Measurements from ENCODE around the gene HAGHL.
A peak's percentile ranks its signal among the peaks of the same experiment; 100 is the strongest.
"Not testable (repeated sequence)": the region's sequence is repeated elsewhere in the genome, so short reads cannot be mapped to it uniquely, and the experiment has no call there.

The HAGHL gene

GRCh38 chr16:736936-737481 lies 10.1 kb downstream of the HAGHL start:
- DNase-seq: no peak

- DNase-seq: no peak
Observed at GRCh38 chr16:739560-740458, 12.9 kb downstream of the HAGHL start.

GRCh38 chr16:740459-740763 lies 13.5 kb downstream of the HAGHL start:
- DNase-seq: no peak

GRCh38 chr16:740764-741505 lies 14.0 kb downstream of the HAGHL start, which contains the start of gene CIAO3:
Gene CIAO3 (minus strand): TSS chr16:740997. CDS start chr16:740985, 12 bp downstream.
- DNase-seq: peak; percentile 89

- no peak for DNase-seq
Observed at GRCh38 chr16:741986-742629, 15.2 kb downstream of the HAGHL start.

- not testable (repeated sequence) for DNase-seq
Observed at GRCh38 chr16:742894-743293, 16.0 kb downstream of the HAGHL start.

GRCh38 chr16:743794-744500 lies 17.0 kb downstream of the HAGHL start:
- DNase-seq: no peak

GRCh38 chr16:745739-746138 lies 18.8 kb downstream of the HAGHL start:
- no peak for DNase-seq

GRCh38 chr16:746637-747036 lies 19.7 kb downstream of the HAGHL start:
- no peak for DNase-seq

- no peak for DNase-seq
Observed at GRCh38 chr16:747978-748746, 21.3 kb downstream of the HAGHL start.

GRCh38 chr16:749010-749409 lies 22.1 kb downstream of the HAGHL start:
- no peak for DNase-seq

- DNase-seq: no peak
Observed at GRCh38 chr16:750485-750884, 23.6 kb downstream of the HAGHL start.

GRCh38 chr16:751152-752006 lies 24.5 kb downstream of the HAGHL start:
- DNase-seq: no peak

GRCh38 chr16:752007-752312 lies 25.1 kb downstream of the HAGHL start:
- no peak for DNase-seq

- DNase-seq: not testable (repeated sequence)
Observed at GRCh38 chr16:754121-754607, 27.3 kb downstream of the HAGHL start.

- DNase-seq: no peak
Observed at GRCh38 chr16:754656-755055, 27.8 kb downstream of the HAGHL start.

- DNase-seq: no peak
Observed at GRCh38 chr16:756428-756827, 29.5 kb downstream of the HAGHL start.

GRCh38 chr16:759110-759910 lies 32.4 kb downstream of the HAGHL start:
- no peak for DNase-seq

GRCh38 chr16:760065-760464 lies 33.2 kb downstream of the HAGHL start:
- DNase-seq: no peak
